Endothelial cell of hepatic sinusoid (primary cell): ENCODE measurements around the gene PHETA1.

Source experiments
- in situ Hi-C: cut with HindIII; loops from 2 replicates; pipeline ENCODE4 v1.10.0; 2017; ENCODE audit warnings: low sequenced_read_pairs

Gene PHETA1

GRCh38 chr12:111330800-111331752, 37.8 kb downstream of the PHETA1 start:
- in situ Hi-C loops: no loop called here

GRCh38 chr12:111328138-111328537, 40.8 kb downstream of the PHETA1 start:
- in situ Hi-C loops: no loop called here

GRCh38 chr12:111327474-111327873, 41.4 kb downstream of the PHETA1 start:
- in situ Hi-C loops: no loop called here

GRCh38 chr12:111322336-111323250, 46.3 kb downstream of the PHETA1 start:
- in situ Hi-C loops: no loop called here

GRCh38 chr12:111321317-111321716, 47.6 kb downstream of the PHETA1 start:
- in situ Hi-C loops: no loop called here

GRCh38 chr12:111320258-111321050, 48.4 kb downstream of the PHETA1 start:
- in situ Hi-C loops: no loop called here

- in situ Hi-C loops: no loop called here
These were observed 49.2 kb downstream of the PHETA1 start for GRCh38 chr12:111319600-111320257.

GRCh38 chr12:111318450-111318849, 50.4 kb downstream of the PHETA1 start:
- in situ Hi-C loops: no loop called here

- in situ Hi-C loops: no loop called here
These were observed 52.2 kb downstream of the PHETA1 start for GRCh38 chr12:111316671-111317070.

- in situ Hi-C loops: no loop called here
These were observed 53.8 kb downstream of the PHETA1 start for GRCh38 chr12:111314953-111315539.

GRCh38 chr12:111313833-111314259, 55.0 kb downstream of the PHETA1 start:
- in situ Hi-C loops: no loop called here

GRCh38 chr12:111312708-111313107, 56.2 kb downstream of the PHETA1 start:
- in situ Hi-C loops: no loop called here

GRCh38 chr12:111312016-111312415, 56.9 kb downstream of the PHETA1 start:
- in situ Hi-C loops: no loop called here

- in situ Hi-C loops: no loop called here
These were observed 57.9 kb downstream of the PHETA1 start for GRCh38 chr12:111311011-111311410.
